ENCODE measurements around the gene NPEPL1. TPM values are rescaled to one million over a fixed set of nuclear protein-coding genes. Genes with fewer than 3 reads are reported as not detected.
A peak's percentile ranks its signal among the peaks of the same experiment; 100 is the strongest.

The NPEPL1 gene
- total RNA-seq, 1 experiment from 2014 or later, result 31.1 TPM

DNA sequence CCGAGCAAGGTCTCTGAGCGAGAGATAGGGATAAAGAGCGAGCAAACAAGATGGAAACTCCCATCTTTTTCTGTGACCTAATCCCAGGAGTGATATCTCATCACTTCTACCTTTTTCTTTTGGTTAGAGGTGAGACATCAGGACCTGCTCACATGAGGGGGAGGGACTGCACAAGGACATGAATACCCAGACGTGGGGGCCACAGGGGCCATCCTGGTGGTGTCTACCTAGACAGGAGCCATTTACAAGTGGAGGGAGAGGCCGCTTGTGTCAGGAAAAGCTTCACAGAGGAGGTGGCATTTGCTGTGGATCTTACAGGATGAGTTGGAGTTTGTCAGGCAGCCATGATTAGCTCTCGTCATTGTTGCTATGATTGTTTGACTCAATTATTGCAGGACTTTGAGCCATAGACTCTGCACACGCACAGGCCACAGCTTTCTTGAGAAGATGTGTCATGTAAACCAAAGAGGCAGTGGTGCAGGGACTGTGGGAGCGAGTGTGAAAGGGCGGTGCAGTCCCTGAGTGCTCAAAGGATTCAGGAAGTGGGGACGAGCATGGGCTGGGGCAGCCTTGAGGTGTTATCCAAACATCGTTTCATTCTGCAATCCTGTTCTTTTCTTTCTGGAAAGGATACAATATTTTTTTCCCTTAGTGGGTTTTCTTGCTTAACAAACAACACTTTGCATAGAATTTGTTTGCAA, 7.7 kb downstream of the NPEPL1 start:
- H2AFZ ChIP-seq (ENCODE audit: low read length), result no peak overlapping the region
- H4K91ac ChIP-seq (ENCODE audit: insufficient read length, low read depth, low read length), result no peak overlapping the region
- H3K27ac ChIP-seq (ENCODE audit: insufficient read length, low read depth, low read length), result no peak overlapping the region
- peaks cover 2% of the 10 kb centered on the region; the same call in 1 of the 2 replicates for H3K4me1 ChIP-seq (ENCODE audit: insufficient read depth, low read length)
- H3T11ph ChIP-seq (ENCODE audit: low read length), result no peak overlapping the region
- no peaks in the 10 kb centered on the region for H3K79me1 ChIP-seq (ENCODE audit: insufficient read depth, low read depth, low read length, poor library complexity, severe bottlenecking)
- no peaks in the 10 kb centered on the region for H3K27me3 Mint-ChIP-seq (ENCODE audit: low read depth)
- H4K8ac ChIP-seq (replicated peaks; ENCODE audit: insufficient read length, low read depth, low read length), result no peak overlapping the region
- H4K20me1 ChIP-seq (ENCODE audit: control insufficient read depth, insufficient read depth, insufficient read length), result no peaks in the 10 kb centered on the region
- H3K23me2 ChIP-seq (ENCODE audit: insufficient read length, low read depth, low read length, poor library complexity, severe bottlenecking), result no peaks in the 10 kb centered on the region
- H3K18ac ChIP-seq (ENCODE audit: insufficient read length, low read depth, low read length), result no peak overlapping the region
- DNase-seq, result no peak
- peaks cover 15 to 53% (median 42%) of the 10 kb centered on the region in 3 experiments; a peak in 6 of 7 replicates for H3K36me3 Mint-ChIP-seq (ENCODE audit: insufficient read depth in 1 of 3, low read depth in 3 of 3)
- no peaks in the 10 kb centered on the region for H3K9me3 ChIP-seq (ENCODE audit: control insufficient read depth, low read depth, low read length)
- peak overlapping the region; percentile 3 to 81 (median 81); a peak in 5 of 7 replicates for H3K27ac Mint-ChIP-seq
- H3K4ac ChIP-seq (ENCODE audit: low read depth, low read length), result no peak overlapping the region
- H2BK5ac ChIP-seq (ENCODE audit: insufficient read length, low read length), result no peak overlapping the region
- H3K56ac ChIP-seq (ENCODE audit: insufficient read length, low read depth, low read length), result no peak overlapping the region
- H3K9ac ChIP-seq (ENCODE audit: extremely low read depth, insufficient read length, low read length), result no peak overlapping the region
- H2BK120ac ChIP-seq (ENCODE audit: low read depth, low read length, poor library complexity, severe bottlenecking), result no peak overlapping the region
- H3K4me2 ChIP-seq (ENCODE audit: insufficient read depth, insufficient read length, low read length), result no peak overlapping the region
- no peak overlapping the region for H4K5ac ChIP-seq (ENCODE audit: insufficient read length, low read depth, low read length)
- H3K27me3 ChIP-seq (ENCODE audit: insufficient read depth, low read length), result no peaks in the 10 kb centered on the region
- H3K4me1 Mint-ChIP-seq, result peaks cover 4 to 9% of the 10 kb centered on the region in 2 experiments
- no peak overlapping the region for H2AK5ac ChIP-seq (ENCODE audit: insufficient read length, low read length)
- no CpG with 5 or more reads among the region's 11 CpGs for WGBS (ENCODE audit: extremely low coverage, insufficient read length, low lambda C conversion rate)
- no peak overlapping the region for H2BK20ac ChIP-seq (ENCODE audit: low read depth, low read length, poor library complexity, severe bottlenecking)
- H2BK15ac ChIP-seq (ENCODE audit: low read depth, low read length), result no peak overlapping the region
- H3K79me2 ChIP-seq (ENCODE audit: insufficient read depth, low read length), result no peaks in the 10 kb centered on the region
- H2BK12ac ChIP-seq (ENCODE audit: insufficient read length, low read depth, low read length), result no peak overlapping the region
- H3K9me3 Mint-ChIP-seq, result peaks cover 0 to 3% of the 10 kb centered on the region in 2 experiments; a peak in 1 of 5 replicates
- no peak overlapping the region for H3K4me3 Mint-ChIP-seq
- H3K14ac ChIP-seq (ENCODE audit: insufficient read depth, low read length), result no peak overlapping the region
- TF ChIP-seq, protein P1, sequence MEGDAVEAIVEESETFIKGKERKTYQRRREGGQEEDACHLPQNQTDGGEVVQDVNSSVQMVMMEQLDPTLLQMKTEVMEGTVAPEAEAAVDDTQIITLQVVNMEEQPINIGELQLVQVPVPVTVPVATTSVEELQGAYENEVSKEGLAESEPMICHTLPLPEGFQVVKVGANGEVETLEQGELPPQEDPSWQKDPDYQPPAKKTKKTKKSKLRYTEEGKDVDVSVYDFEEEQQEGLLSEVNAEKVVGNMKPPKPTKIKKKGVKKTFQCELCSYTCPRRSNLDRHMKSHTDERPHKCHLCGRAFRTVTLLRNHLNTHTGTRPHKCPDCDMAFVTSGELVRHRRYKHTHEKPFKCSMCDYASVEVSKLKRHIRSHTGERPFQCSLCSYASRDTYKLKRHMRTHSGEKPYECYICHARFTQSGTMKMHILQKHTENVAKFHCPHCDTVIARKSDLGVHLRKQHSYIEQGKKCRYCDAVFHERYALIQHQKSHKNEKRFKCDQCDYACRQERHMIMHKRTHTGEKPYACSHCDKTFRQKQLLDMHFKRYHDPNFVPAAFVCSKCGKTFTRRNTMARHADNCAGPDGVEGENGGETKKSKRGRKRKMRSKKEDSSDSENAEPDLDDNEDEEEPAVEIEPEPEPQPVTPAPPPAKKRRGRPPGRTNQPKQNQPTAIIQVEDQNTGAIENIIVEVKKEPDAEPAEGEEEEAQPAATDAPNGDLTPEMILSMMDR (conservative IDR thresholded peaks at IDR 0.05), result no peak
- H3K23ac ChIP-seq (ENCODE audit: insufficient read length, low read depth, low read length), result no peak overlapping the region

Data from H9 (cell line).